Ovary (tissue), 9 donors: ENCODE measurements around the gene FHAD1. TPM values are rescaled to one million over a fixed set of nuclear protein-coding genes. Genes with fewer than 3 reads are reported as not detected.

Source experiments
- DNase-seq, 5 donors: peaks; one replicate each; pipeline ENCODE4 v3.0.0-alpha.2; 2019 to 2020
- H3K27ac ChIP-seq, 2 donors: fragments of 200-600 bp; one replicate each; pipeline versions ENCODE4 v1.5.1 to v1.8.0; 2019 to 2022
- H3K27me3 ChIP-seq: fragments of 200-600 bp; one replicate; pipeline ENCODE4 v1.8.0; 2022
- H3K36me3 ChIP-seq: fragments of 200-600 bp; sonication (generic); one replicate; pipeline ENCODE4 v1.5.1; 2019
- H3K4me1 ChIP-seq: one replicate; pipeline ENCODE4 v1.8.1; 2013; ENCODE audit warnings: mild to moderate bottlenecking, moderate library complexity; ENCODE audit not compliant: insufficient read depth
- H3K4me3 ChIP-seq: fragments of 200-600 bp; sonication (generic); one replicate; pipeline ENCODE4 v1.5.1; 2017
- H3K9me3 ChIP-seq, 2 donors: fragments of 200-600 bp in 1 of 2; sonication (generic) in 1 of 2; one replicate each; pipeline versions ENCODE4 v1.5.1 to v1.8.1; 2013 to 2019; ENCODE audit warnings: mild to moderate bottlenecking in 1 of 2, moderate library complexity in 1 of 2
- EP300 ChIP-seq: sonication (generic); formaldehyde crosslinking; IDR thresholded peaks from one replicate; pipeline ENCODE4 v1.6.1; 2017; ENCODE audit warnings: antibody characterized with exemption
- POLR2A ChIP-seq: fragments of 450-650 bp; IDR thresholded peaks from one replicate; pipeline ENCODE4 v1.6.1; 2017; ENCODE audit warnings: antibody characterized with exemption, mild to moderate bottlenecking, moderate library complexity
- WGBS, 3 donors: extraction: QIAGEN DNeasy Blood & Tissue Kit in 1 of 3; methylation state at CpG; one replicate each; pipeline versions ENCODE4 v1.1.5 to v1.1.7; 2013 to 2017; 5-methylcytosine and 5-hydroxymethylcytosine counted together
- intact Hi-C, 4 donors: fragments of 100-400 bp; cut with DNase I; formaldehyde crosslinking; loops; one replicate each; pipeline versions ENCODE4 v1.11.0 to v1.15.1; 2022 to 2023
- polyA plus RNA-seq, 2 donors: library from polyadenylated mRNA; stranded (reverse); fragments of 200-250 nt in 1 of 2; fragments of 350-450 nt in 1 of 2; fragmentation: Illumina TruSeq in 1 of 2; extraction: RNeasy Lipid Tissue Mini Kit (QIAGEN cat#74804) in 1 of 2; gene quantifications; one replicate each; pipeline ENCODE4 v1.2.3, GENCODE V29; 2013 to 2014
- total RNA-seq, 7 donors: library from RNA; depleted of rRNA in 2 of 7; stranded (reverse); fragments of >200 nt in 2 of 7; fragmentation: NEBNext Ultra II Directional in 3 of 7; extraction: Animal tissue kit (Norgen Biotek cat#: 25700) in 3 of 7; gene quantifications; one replicate each; pipeline versions ENCODE4 v1.1.0 to v1.2.4, GENCODE V29; 2016 to 2023
- TF ChIP-seq, protein P1 (sequence below), 3 donors: fragments of 450-650 bp in 2 of 3; fragments of 200-600 bp in 1 of 3; IDR thresholded peaks; one replicate each; pipeline versions ENCODE4 v1.5.1 to v1.8.0; 2016 to 2022; ENCODE audit warnings: antibody characterized with exemption in 3 of 3, mild to moderate bottlenecking in 1 of 3
- donor health status: DM: no; HTN: no; CAD: no; lungs with moderate emphysema.
- donor health status: DM: no; HTN: no; CAD: no.
- donor health status: Bipolar disorder and iron deficiency.
- donor health status: DM: yes; HTN: yes; CAD: no.
- donor health status: DM: no; HTN: no; CAD: no.
- donor health status: DM: yes; HTN: yes; CAD: no.

The FHAD1 gene
- total and polyA plus RNA-seq, 9 donors = 0.40 to 23.0 (median 1.4) TPM

DNA sequence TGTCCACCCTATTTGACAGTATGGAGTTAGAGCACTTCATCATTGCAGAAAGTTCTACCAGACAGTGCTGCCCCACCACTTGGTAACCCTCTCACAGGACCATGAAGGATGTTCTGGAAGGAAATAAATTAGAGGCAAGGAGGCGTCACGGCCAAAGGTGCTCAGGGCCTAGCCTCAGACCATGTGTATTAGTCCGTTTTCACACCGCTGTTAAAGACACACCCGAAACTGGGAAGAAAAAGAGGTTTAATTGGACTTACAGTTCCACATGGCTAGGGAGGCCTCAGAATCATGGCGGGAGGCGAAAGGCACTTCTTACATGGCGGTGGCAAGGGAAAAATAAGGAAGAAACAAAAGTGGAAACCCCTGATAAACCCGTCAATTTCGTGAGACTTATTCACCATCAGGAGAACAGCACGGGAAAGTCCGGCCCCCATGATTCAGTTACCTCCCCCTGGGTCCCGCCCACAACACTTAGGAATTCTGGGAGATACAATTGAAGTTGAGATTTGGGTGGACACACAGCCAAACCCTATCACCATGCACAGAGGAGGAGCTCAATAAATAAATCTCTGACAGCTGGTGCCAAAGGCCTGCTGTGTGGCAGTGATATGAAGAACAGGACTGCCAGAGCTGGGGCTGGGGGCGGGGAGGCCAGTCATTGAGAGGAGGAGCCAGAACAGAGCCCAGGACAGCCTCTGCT, 75.8 kb downstream of the FHAD1 start:
- Histone ChIP-seq H3K9me3 (no peaks in the 10 kb centered on the region), H3K27ac (no peak overlapping the region), H3K36me3 (no peaks in the 10 kb centered on the region), H3K27me3 (no peaks in the 10 kb centered on the region), H3K4me1 (peaks cover 2% of the 10 kb centered on the region), H3K4me3 (no peak overlapping the region)
- TF ChIP-seq POLR2A = no peak
- TF ChIP-seq EP300 = no peak
- TF ChIP-seq, protein P1, sequence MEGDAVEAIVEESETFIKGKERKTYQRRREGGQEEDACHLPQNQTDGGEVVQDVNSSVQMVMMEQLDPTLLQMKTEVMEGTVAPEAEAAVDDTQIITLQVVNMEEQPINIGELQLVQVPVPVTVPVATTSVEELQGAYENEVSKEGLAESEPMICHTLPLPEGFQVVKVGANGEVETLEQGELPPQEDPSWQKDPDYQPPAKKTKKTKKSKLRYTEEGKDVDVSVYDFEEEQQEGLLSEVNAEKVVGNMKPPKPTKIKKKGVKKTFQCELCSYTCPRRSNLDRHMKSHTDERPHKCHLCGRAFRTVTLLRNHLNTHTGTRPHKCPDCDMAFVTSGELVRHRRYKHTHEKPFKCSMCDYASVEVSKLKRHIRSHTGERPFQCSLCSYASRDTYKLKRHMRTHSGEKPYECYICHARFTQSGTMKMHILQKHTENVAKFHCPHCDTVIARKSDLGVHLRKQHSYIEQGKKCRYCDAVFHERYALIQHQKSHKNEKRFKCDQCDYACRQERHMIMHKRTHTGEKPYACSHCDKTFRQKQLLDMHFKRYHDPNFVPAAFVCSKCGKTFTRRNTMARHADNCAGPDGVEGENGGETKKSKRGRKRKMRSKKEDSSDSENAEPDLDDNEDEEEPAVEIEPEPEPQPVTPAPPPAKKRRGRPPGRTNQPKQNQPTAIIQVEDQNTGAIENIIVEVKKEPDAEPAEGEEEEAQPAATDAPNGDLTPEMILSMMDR (IDR thresholded peaks at IDR 0.05) = no peak
- 73 to 81% (median 78%) methylated on average over 14 of the region's 14 CpGs for WGBS, 3 donors
- intact Hi-C loops = loop anchor here in 3 of 4 donors (2.0 to 10.0 kb wide), 3 partner anchors 110 to 422 kb away; partner anchors contain the start of genes SLC25A34 (in 1 of the 3) and TMEM82 (in 1 of the 3)
- no peak for DNase-seq

DNA sequence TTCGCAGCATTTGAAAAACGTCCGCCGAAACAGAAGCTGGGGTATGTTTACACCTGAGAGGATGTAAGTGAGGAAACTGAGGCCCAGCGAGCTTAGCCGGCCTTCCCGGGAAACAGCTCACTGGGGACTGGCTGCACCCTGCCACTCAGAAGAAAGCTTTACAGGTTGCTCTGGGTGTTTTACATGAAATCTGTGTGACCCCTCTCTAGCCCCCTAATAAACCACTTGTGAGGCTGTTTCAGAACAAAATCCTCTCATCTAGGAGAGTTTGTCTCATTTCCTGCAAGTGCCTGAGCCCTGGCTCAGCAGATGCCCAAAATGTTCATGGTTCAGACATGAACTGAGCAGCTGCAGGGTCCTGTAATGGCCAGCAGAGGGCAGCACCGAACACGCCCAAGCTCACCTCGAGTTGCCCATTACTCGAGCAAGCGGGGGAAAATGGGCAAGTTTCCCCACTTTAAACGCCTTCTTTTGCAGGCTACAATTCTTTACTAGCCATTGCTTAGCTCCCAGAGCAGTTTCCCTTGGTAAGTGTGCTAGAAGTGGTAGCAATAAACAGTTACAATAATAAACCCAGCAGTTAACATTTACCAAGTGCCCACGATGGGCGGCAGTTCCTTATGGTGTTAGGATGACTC, 76.4 kb downstream of the FHAD1 start:
- no peak overlapping the region for H3K4me3 ChIP-seq
- no peak for TF ChIP-seq EP300
- TF ChIP-seq, protein P1 (IDR thresholded peaks at IDR 0.05) = peak; percentile 90 to 95 (median 93)
- TF ChIP-seq POLR2A = peak; percentile 21
- no peak overlapping the region for H3K27ac ChIP-seq
- H3K4me1 ChIP-seq = peaks cover 2% of the 10 kb centered on the region
- peak; percentile 70 to 87 (median 83) for DNase-seq
- H3K9me3 ChIP-seq = no peaks in the 10 kb centered on the region
- H3K36me3 ChIP-seq = no peaks in the 10 kb centered on the region
- 34 to 45% (median 38%) methylated on average over 15 of the region's 15 CpGs for WGBS, 3 donors
- intact Hi-C loops = loop anchor here in 3 of 4 donors (2.0 to 10.0 kb wide), 3 partner anchors 109 to 421 kb away; partner anchors contain the start of genes SLC25A34 (in 1 of the 3) and TMEM82 (in 1 of the 3)
- H3K27me3 ChIP-seq = no peaks in the 10 kb centered on the region

DNA sequence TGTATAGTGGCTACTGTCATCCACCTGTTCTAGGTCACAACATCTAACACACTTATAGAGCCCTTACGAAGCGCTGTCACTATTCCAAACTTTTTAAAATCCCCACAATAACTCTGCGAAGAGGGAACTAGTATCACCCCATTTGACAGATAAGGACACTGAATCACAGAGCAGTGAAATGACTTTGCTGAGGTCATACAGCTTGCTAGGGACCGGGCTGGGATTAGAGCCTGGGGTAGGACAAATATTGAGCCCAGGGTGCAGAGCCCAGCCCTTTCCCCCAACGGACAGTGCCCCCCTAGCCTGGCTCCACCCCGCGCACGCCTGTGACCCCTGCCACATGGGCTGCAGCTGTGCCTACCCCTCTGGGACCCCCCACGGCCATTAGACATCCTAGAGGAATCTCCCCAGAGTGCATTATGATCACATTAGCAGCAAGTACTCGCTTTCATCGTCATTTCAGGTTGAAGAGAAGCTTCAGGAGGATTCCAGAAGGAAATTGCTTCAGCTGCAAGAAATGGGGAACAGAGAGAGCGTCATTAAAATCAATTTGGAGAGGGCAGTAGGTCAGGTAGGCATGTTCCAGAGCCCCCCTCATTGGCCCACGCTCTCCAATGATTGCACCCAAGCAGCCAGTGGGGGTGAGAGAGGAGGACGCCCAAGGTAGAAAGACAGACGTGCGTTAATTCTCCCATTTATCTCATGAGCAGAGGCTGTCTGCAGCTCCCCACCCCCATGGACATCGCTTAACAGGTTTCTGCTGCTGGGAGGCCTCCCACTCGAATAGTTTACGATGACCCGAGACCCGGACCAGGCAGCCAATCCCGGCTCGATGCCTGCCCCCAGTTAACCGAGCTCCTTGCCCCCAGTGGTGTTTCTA, 77.2 kb downstream of the FHAD1 start:
- 23 to 36% (median 28%) methylated on average over 24 of the region's 24 CpGs for WGBS, 3 donors
- peak in 2 of 5 donors; percentile 34 to 45 for DNase-seq
- Histone ChIP-seq H3K27ac (no peak overlapping the region), H3K4me3 (no peak overlapping the region), H3K36me3 (no peaks in the 10 kb centered on the region), H3K9me3 (no peaks in the 10 kb centered on the region), H3K27me3 (no peaks in the 10 kb centered on the region), H3K4me1 (peaks cover 5% of the 10 kb centered on the region)
- intact Hi-C loops = loop anchor here in 3 of 4 donors (2.0 to 10.0 kb wide), 5 partner anchors 105 to 421 kb away; partner anchors contain the start of genes SLC25A34 (in 1 of the 3) and TMEM82 (in 1 of the 3)
- TF ChIP-seq EP300 (no peak), POLR2A (no peak)
- TF ChIP-seq, protein P1 (IDR thresholded peaks at IDR 0.05) = no peak

DNA sequence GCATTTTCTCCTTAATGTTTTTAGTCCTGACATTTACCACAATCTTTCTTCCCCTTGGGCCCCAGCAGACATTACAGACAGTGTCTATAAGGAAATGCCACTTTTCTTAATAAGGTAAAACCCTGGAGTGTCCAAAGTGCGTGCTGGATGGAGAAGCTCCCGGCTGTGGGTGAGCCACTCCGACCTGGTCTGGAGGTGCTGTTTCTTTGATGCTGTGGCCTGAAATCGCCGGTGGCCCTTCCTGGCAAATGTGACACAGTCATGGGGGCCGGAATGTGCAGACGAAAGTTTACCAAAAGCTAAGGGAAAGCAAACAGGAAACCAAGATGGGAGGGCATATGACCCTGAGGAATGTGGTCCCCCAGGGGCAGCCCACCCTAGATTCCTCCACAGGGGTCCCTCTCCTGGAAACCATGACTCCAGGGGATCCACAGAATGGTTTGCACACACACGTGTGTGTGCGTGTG, 77.9 kb downstream of the FHAD1 start:
- Histone ChIP-seq H3K9me3 (no peaks in the 10 kb centered on the region), H3K4me3 (no peak overlapping the region), H3K27ac (no peak overlapping the region), H3K36me3 (no peaks in the 10 kb centered on the region), H3K4me1 (peaks cover 7% of the 10 kb centered on the region), H3K27me3 (no peaks in the 10 kb centered on the region)
- TF ChIP-seq POLR2A (no peak), EP300 (no peak)
- TF ChIP-seq, protein P1 (IDR thresholded peaks at IDR 0.05) = no peak
- DNase-seq = no peak
- intact Hi-C loops = loop anchor here in 3 of 4 donors (2.0 to 10.0 kb wide), 5 partner anchors 102 to 420 kb away; partner anchors contain the start of genes SLC25A34 (in 1 of the 3) and TMEM82 (in 1 of the 3)
- 79 to 87% (median 79%) methylated on average over 9 of the region's 9 CpGs for WGBS, 3 donors
